NCI-H345 treated with DMSO at 0.1 percent for 48 hours (cell line): ENCODE measurements around the gene NOL4L.

Experiments used
- DNase-seq: peaks from one replicate; lab custom pipeline; 2025; ENCODE audit not compliant: unreplicated experiment; lab: John Stamatoyannopoulos, UW

Gene NOL4L

GRCh38 chr20:32563311-32564272, 21.5 kb downstream of the NOL4L start:
- DNase-seq, result no peak

GRCh38 chr20:32562495-32562911, 22.6 kb downstream of the NOL4L start:
- no peak for DNase-seq

GRCh38 chr20:32560989-32561830, 23.9 kb downstream of the NOL4L start:
- DNase-seq, result peak; percentile 76

- DNase-seq, result no peak
These were observed 24.6 kb downstream of the NOL4L start for GRCh38 chr20:32560482-32560988.

GRCh38 chr20:32559753-32560380, 25.3 kb downstream of the NOL4L start:
- no peak for DNase-seq

- no peak for DNase-seq
These were observed 25.9 kb downstream of the NOL4L start for GRCh38 chr20:32559205-32559752.

GRCh38 chr20:32558526-32558925, 26.6 kb downstream of the NOL4L start:
- no peak for DNase-seq

GRCh38 chr20:32557319-32557718, 27.8 kb downstream of the NOL4L start:
- DNase-seq, result no peak

- no peak for DNase-seq
These were observed 28.6 kb downstream of the NOL4L start for GRCh38 chr20:32556312-32557184.

GRCh38 chr20:32555584-32555983, 29.5 kb downstream of the NOL4L start:
- DNase-seq, result no peak

GRCh38 chr20:32554965-32555289, 30.2 kb downstream of the NOL4L start:
- DNase-seq, result no peak

GRCh38 chr20:32553618-32554017, 31.5 kb downstream of the NOL4L start:
- no peak for DNase-seq

- no peak for DNase-seq
These were observed 33.4 kb downstream of the NOL4L start for GRCh38 chr20:32551693-32552092.

- no peak for DNase-seq
These were observed 35.3 kb downstream of the NOL4L start for GRCh38 chr20:32549842-32550241.

GRCh38 chr20:32547753-32548034, 37.4 kb downstream of the NOL4L start:
- no peak for DNase-seq

GRCh38 chr20:32546918-32547752, 38.0 kb downstream of the NOL4L start:
- DNase-seq, result no peak

- DNase-seq, result no peak
These were observed 40.0 kb downstream of the NOL4L start for GRCh38 chr20:32544893-32545840.

- no peak for DNase-seq
These were observed 40.8 kb downstream of the NOL4L start for GRCh38 chr20:32544260-32544722.
